Stomach (tissue), 9 donors: ENCODE measurements around the gene ZNF570. TPM values are rescaled to one million over a fixed set of nuclear protein-coding genes. Genes with fewer than 3 reads are reported as not detected.

Experiments used
- DNase-seq, 2 donors: peaks; one replicate each; pipeline versions ENCODE4 v3.0.0 to v3.0.0-alpha.2; 2013 to 2019
- H3K27ac ChIP-seq, 5 donors: fragments of 200-600 bp in 4 of 5; sonication (generic) in 4 of 5; one replicate each; pipeline ENCODE4 v1.5.1; 2013 to 2019; ENCODE audit warnings: mild to moderate bottlenecking in 1 of 5, moderate library complexity in 1 of 5
- H3K27me3 ChIP-seq, 3 donors: fragments of 200-600 bp; sonication (generic); one replicate each; pipeline ENCODE4 v1.5.1; 2017 to 2019; ENCODE audit warnings: mixed run types in 1 of 3
- H3K36me3 ChIP-seq, 4 donors: fragments of 200-600 bp; sonication (generic); 1 replicate in 3 of 4; 2 replicates in 1 of 4; pipeline ENCODE4 v1.5.1; 2016 to 2019
- H3K4me1 ChIP-seq, 4 donors: fragments of 200-600 bp; sonication (generic); one replicate each; pipeline ENCODE4 v1.5.1; 2016 to 2019
- H3K4me3 ChIP-seq, 4 donors: fragments of 200-600 bp; sonication (generic) in 3 of 4; one replicate each; pipeline ENCODE4 v1.5.1; 2016 to 2019; ENCODE audit warnings: mild to moderate bottlenecking in 1 of 4
- H3K9me3 ChIP-seq, 4 donors: fragments of 200-600 bp; sonication (generic); one replicate each; pipeline ENCODE4 v1.5.1; 2016 to 2019
- CTCF ChIP-seq, 7 experiments: fragments of 450-650 bp in 4 of 7; fragments of 200-600 bp in 3 of 7; sonication (generic) in 3 of 7; IDR thresholded peaks; one replicate each; pipeline ENCODE4 v1.5.1; 2016 to 2019; ENCODE audit warnings: antibody characterized with exemption in 7 of 7, control low read depth in 2 of 7, mild to moderate bottlenecking in 1 of 7
- EP300 ChIP-seq: sonication (generic); formaldehyde crosslinking; IDR thresholded peaks from one replicate; pipeline ENCODE4 v1.6.1; 2017; ENCODE audit warnings: antibody characterized with exemption
- POLR2A ChIP-seq, 4 donors: fragments of 450-650 bp; IDR thresholded peaks; one replicate each; pipeline ENCODE4 v1.6.1; 2016; ENCODE audit warnings: antibody characterized with exemption in 4 of 4, control low read depth in 2 of 4, mild to moderate bottlenecking in 1 of 4, moderate library complexity in 1 of 4
- POLR2AphosphoS5 ChIP-seq, 3 donors: sonication (generic); formaldehyde crosslinking; IDR thresholded peaks; one replicate each; pipeline ENCODE4 v1.6.1; 2016; ENCODE audit warnings: antibody characterized with exemption in 3 of 3
- WGBS, 5 donors: extraction: QIAGEN DNeasy Blood & Tissue Kit in 3 of 5; methylation state at CpG; one replicate each; pipeline versions ENCODE4 v1.1.5 to v1.1.7; 2013 to 2018; 5-methylcytosine and 5-hydroxymethylcytosine counted together
- intact Hi-C: fragments of 100-400 bp; cut with DNase I; formaldehyde crosslinking; loops from one replicate; pipeline ENCODE4 v1.15.1; 2023; ENCODE audit warnings: low total_unique reads
- polyA plus RNA-seq, 3 donors: library from polyadenylated mRNA; stranded (reverse); fragments of 200-250 nt; gene quantifications; one replicate each; pipeline ENCODE4 v1.2.3, GENCODE V29; 2013
- total RNA-seq, 5 donors: library from RNA; depleted of rRNA; stranded (reverse); fragments of >200 nt; gene quantifications; one replicate each; pipeline versions ENCODE4 v1.1.0 to v1.2.3, GENCODE V29; 2014 to 2016
- donor health status: healthy with polysubstance abuse.
- donor health status: Bipolar disorder and iron deficiency.
- donor health status: healthy.

The ZNF570 gene
- total and polyA plus RNA-seq, 8 donors, result 1.4 to 17.1 (median 5.2) TPM

- no peak for DNase-seq
- peaks cover 44 to 74% (median 63%) of the 10 kb centered on the region in 4 donors for H3K36me3 ChIP-seq
These were observed 15.4 kb downstream of the ZNF570 start for GRCh38 chr19:37484406-37485168.

GRCh38 chr19:37492213-37492612, 23.1 kb downstream of the ZNF570 start:
- no peak overlapping the region for H3K4me3 ChIP-seq
- H3K4me1 ChIP-seq, result no peaks in the 10 kb centered on the region
- H3K9me3 ChIP-seq, result peaks cover 25 to 100% (median 89%) of the 10 kb centered on the region in 4 donors
- H3K27ac ChIP-seq, result no peak overlapping the region
- no peak for DNase-seq
- WGBS, 5 donors, result 60 to 77% (median 73%) methylated on average over 3 of the region's 3 CpGs
- H3K27me3 ChIP-seq, result no peaks in the 10 kb centered on the region
- H3K36me3 ChIP-seq, result no peaks in the 10 kb centered on the region
- no peak for TF ChIP-seq POLR2AphosphoS5 (IDR thresholded peaks at IDR 0.05)
- TF ChIP-seq EP300, result no peak
- TF ChIP-seq CTCF (IDR thresholded peaks at IDR 0.05), result no peak
- no peak for TF ChIP-seq POLR2A (IDR thresholded peaks at IDR 0.05)
- intact Hi-C loops, result no loop called here

More at GRCh38 chr19:37484406-37485168, 15.4 kb downstream of the ZNF570 start:
- 96 to 100% (median 97%) methylated on average over 8 of the region's 8 CpGs for WGBS, 5 donors
- Histone ChIP-seq H3K4me1 (no peaks in the 10 kb centered on the region), H3K9me3 (peaks cover 81 to 100% (median 97%) of the 10 kb centered on the region in 4 donors), H3K4me3 (no peak overlapping the region), H3K27me3 (no peaks in the 10 kb centered on the region), H3K27ac (no peak overlapping the region)
- TF ChIP-seq CTCF (IDR thresholded peaks at IDR 0.05) (no peak), EP300 (no peak), POLR2A (IDR thresholded peaks at IDR 0.05) (no peak), POLR2AphosphoS5 (IDR thresholded peaks at IDR 0.05) (no peak)
- intact Hi-C loops, result no loop called here

- no peak for TF ChIP-seq POLR2A (IDR thresholded peaks at IDR 0.05)
- no peak for TF ChIP-seq CTCF (IDR thresholded peaks at IDR 0.05)
- intact Hi-C loops, result no loop called here
- WGBS, 5 donors, result 2 to 7% (median 4%) methylated on average over 11 to 12 of the region's 12 CpGs
- Histone ChIP-seq H3K4me3 (peak overlapping the region; percentile 58 to 67 (median 60)), H3K27me3 (no peaks in the 10 kb centered on the region), H3K27ac (peak overlapping the region; percentile 85 to 92 (median 91)), H3K36me3 (peaks cover 2 to 23% (median 12%) of the 10 kb centered on the region in 4 donors), H3K4me1 (peaks cover 0 to 8% (median 4%) of the 10 kb centered on the region in 4 donors), H3K9me3 (peaks cover 0 to 74% (median 36%) of the 10 kb centered on the region in 4 donors)
- no peak for DNase-seq
These were observed 36.8 kb downstream of the ZNF570 start for GRCh38 chr19:37505958-37506386.

GRCh38 chr19:37506387-37507166, 37.4 kb downstream of the ZNF570 start, which contains the start of gene ZNF793:
TSS of gene ZNF793 (plus strand) at chr19:37506939. CDS start at chr19:37523440, 16,501 bp downstream.
- H3K4me3 ChIP-seq, result peak within 1 kb of the TSS; percentile 58 to 67 (median 60)
- intact Hi-C loops, result no loop called here
- DNase-seq, result peak; percentile 75 to 96
- H3K4me1 ChIP-seq, result peaks cover 0 to 8% (median 4%) of the 10 kb centered on the region in 4 donors
- peaks cover 5 to 29% (median 18%) of the 10 kb centered on the region in 4 donors for H3K36me3 ChIP-seq
- peak; percentile 55 to 65 (median 55) for TF ChIP-seq POLR2AphosphoS5 (IDR thresholded peaks at IDR 0.05)
- no peak for TF ChIP-seq POLR2A (IDR thresholded peaks at IDR 0.05)
- TF ChIP-seq EP300, result no peak
- peak within 1 kb of the TSS; percentile 85 to 92 (median 91) for H3K27ac ChIP-seq
- H3K27me3 ChIP-seq, result no peaks in the 10 kb centered on the region
- H3K9me3 ChIP-seq, result peaks cover 0 to 75% (median 34%) of the 10 kb centered on the region in 4 donors
- 0 to 1% (median 0%) methylated on average over 38 to 40 of the region's 40 CpGs for WGBS, 5 donors
